DOHH2 (cell line): Measurements from ENCODE around the gene RBM47.
"Not testable (repeated sequence)": the region's sequence is repeated elsewhere in the genome, so short reads cannot be mapped to it uniquely, and the experiment has no call there.

Experiments used
- H3F3A ChIP-seq: fragments of 200-600 bp; sonication (generic), shearing (Covaris generic); 2 replicates; pipeline ENCODE4 v1.6.0; 2016; ENCODE audit warnings: antibody characterized with exemption, mild to moderate bottlenecking; ENCODE audit not compliant: control insufficient read depth, insufficient read depth
- H3K27ac ChIP-seq: fragments of 200-600 bp; sonication (generic); 2 replicates; pipeline ENCODE4 v1.5.1; 2014; ENCODE audit warnings: low read depth, mild to moderate bottlenecking, low read length, moderate library complexity
- H3K27me3 ChIP-seq: fragments of 200-600 bp; sonication (generic); 2 replicates; pipeline ENCODE4 v1.6.1; 2014; ENCODE audit warnings: mild to moderate bottlenecking, low read length, mixed read lengths; ENCODE audit not compliant: control insufficient read depth
- H3K36me3 ChIP-seq: fragments of 200-600 bp; sonication (generic); 2 replicates; pipeline ENCODE4 v1.6.1; 2014; ENCODE audit warnings: mild to moderate bottlenecking, low read length, moderate library complexity, mixed read lengths; ENCODE audit not compliant: control insufficient read depth
- H3K4me1 ChIP-seq: fragments of 200-600 bp; sonication (generic); 2 replicates; pipeline ENCODE4 v1.6.1; 2014; ENCODE audit warnings: mild to moderate bottlenecking, low read length, mixed read lengths; ENCODE audit not compliant: control insufficient read depth
- H3K4me2 ChIP-seq: fragments of 200-600 bp; sonication (generic); 2 replicates; pipeline ENCODE4 v1.6.0; 2014; ENCODE audit warnings: mild to moderate bottlenecking, low read length, moderate library complexity
- H3K4me3 ChIP-seq: fragments of 200-600 bp; sonication (generic); 2 replicates; pipeline ENCODE4 v1.5.1; 2014; ENCODE audit warnings: mild to moderate bottlenecking, low read length, mixed read lengths
- H3K79me2 ChIP-seq: fragments of 200-600 bp; sonication (generic); 2 replicates; pipeline ENCODE4 v1.6.1; 2014; ENCODE audit warnings: mild to moderate bottlenecking, low read length, mixed read lengths; ENCODE audit not compliant: control insufficient read depth
- H3K9me2 ChIP-seq: fragments of 200-600 bp; sonication (generic); replicated peaks from 2 replicates; pipeline ENCODE4 v1.6.1; 2014; ENCODE audit warnings: mild to moderate bottlenecking, low read length, mixed read lengths; ENCODE audit not compliant: control insufficient read depth
- H3K9me3 ChIP-seq: fragments of 200-600 bp; sonication (generic); 2 replicates; pipeline ENCODE4 v1.6.1; 2014; ENCODE audit warnings: antibody characterized with exemption, low read length, mixed read lengths; ENCODE audit not compliant: control insufficient read depth, insufficient read depth
- H4K20me1 ChIP-seq: fragments of 200-600 bp; sonication (generic); 2 replicates; pipeline ENCODE4 v1.6.0; 2014; ENCODE audit warnings: low read depth, mild to moderate bottlenecking, antibody characterized with exemption, low read length, moderate library complexity; ENCODE audit not compliant: control insufficient read depth, insufficient read depth
- EZH2phosphoT487 ChIP-seq: fragments of 200-600 bp; sonication (generic); IDR thresholded peaks from 2 replicates; pipeline ENCODE4 v1.6.1; 2017; ENCODE audit warnings: borderline replicate concordance, mild to moderate bottlenecking, antibody characterized with exemption, low read length, moderate library complexity, mixed read lengths
- TF ChIP-seq, protein P1 (sequence below): fragments of 200-600 bp; sonication (generic); IDR thresholded peaks from one replicate; pipeline ENCODE4 v1.5.1; 2014; ENCODE audit warnings: antibody characterized with exemption, mild to moderate bottlenecking, low read depth, low read length; ENCODE audit not compliant: poor library complexity, severe bottlenecking

RBM47 gene

DNA sequence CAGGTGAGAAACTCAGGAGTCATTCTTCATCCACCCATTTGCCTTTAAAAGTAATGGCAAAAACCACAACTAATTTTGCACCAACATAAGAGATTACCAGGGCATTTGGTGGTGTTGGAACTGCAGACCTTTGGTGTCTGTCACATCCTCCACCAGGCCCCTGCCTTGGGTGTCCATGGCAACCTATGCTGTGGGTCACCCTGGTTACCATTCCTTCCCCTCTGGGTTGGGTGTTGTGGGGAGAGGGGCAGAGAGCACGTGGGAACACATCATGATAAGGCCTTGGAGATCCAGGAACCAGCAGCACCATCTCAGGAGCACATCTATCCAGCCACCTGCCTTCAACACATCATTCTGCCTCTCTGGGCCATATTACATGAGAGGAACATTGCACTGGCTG, 217.3 kb downstream of the RBM47 start:
- Histone ChIP-seq H3K36me3 (no peaks in the 10 kb centered on the region), H3K27ac (no peak overlapping the region), H4K20me1 (no peaks in the 10 kb centered on the region), H3K79me2 (no peaks in the 10 kb centered on the region), H3K4me1 (no peaks in the 10 kb centered on the region), H3K9me2 (no peaks in the 10 kb centered on the region), H3K27me3 (no peaks in the 10 kb centered on the region), H3K4me3 (no peak overlapping the region), H3K9me3 (peaks cover 3% of the 10 kb centered on the region; the same call in 1 of the 2 replicates), H3F3A (no peaks in the 10 kb centered on the region), H3K4me2 (no peak overlapping the region)
- TF ChIP-seq, protein P1, sequence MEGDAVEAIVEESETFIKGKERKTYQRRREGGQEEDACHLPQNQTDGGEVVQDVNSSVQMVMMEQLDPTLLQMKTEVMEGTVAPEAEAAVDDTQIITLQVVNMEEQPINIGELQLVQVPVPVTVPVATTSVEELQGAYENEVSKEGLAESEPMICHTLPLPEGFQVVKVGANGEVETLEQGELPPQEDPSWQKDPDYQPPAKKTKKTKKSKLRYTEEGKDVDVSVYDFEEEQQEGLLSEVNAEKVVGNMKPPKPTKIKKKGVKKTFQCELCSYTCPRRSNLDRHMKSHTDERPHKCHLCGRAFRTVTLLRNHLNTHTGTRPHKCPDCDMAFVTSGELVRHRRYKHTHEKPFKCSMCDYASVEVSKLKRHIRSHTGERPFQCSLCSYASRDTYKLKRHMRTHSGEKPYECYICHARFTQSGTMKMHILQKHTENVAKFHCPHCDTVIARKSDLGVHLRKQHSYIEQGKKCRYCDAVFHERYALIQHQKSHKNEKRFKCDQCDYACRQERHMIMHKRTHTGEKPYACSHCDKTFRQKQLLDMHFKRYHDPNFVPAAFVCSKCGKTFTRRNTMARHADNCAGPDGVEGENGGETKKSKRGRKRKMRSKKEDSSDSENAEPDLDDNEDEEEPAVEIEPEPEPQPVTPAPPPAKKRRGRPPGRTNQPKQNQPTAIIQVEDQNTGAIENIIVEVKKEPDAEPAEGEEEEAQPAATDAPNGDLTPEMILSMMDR, result no peak
- TF ChIP-seq EZH2phosphoT487, result no peak

GRCh38 chr4:40409835-40410234, 219.8 kb downstream of the RBM47 start:
- no peaks in the 10 kb centered on the region for H3K9me2 ChIP-seq
- H3K36me3 ChIP-seq, result no peaks in the 10 kb centered on the region
- H3K4me2 ChIP-seq, result no peak overlapping the region
- no peaks in the 10 kb centered on the region for H3K79me2 ChIP-seq
- H4K20me1 ChIP-seq, result no peaks in the 10 kb centered on the region
- no peaks in the 10 kb centered on the region for H3K4me1 ChIP-seq
- H3K9me3 ChIP-seq, result peaks cover 10% of the 10 kb centered on the region; the same call in 1 of the 2 replicates
- H3K27me3 ChIP-seq, result no peaks in the 10 kb centered on the region
- H3K4me3 ChIP-seq, result no peak overlapping the region
- TF ChIP-seq, protein P1, result no peak
- no peak for TF ChIP-seq EZH2phosphoT487
- H3K27ac ChIP-seq, result no peak overlapping the region
- H3F3A ChIP-seq, result no peaks in the 10 kb centered on the region

- not testable (repeated sequence) for H3K4me2 ChIP-seq, H3K9me2 ChIP-seq, H3K4me3 ChIP-seq, H3K27ac ChIP-seq, H3K27me3 ChIP-seq, H3K79me2 ChIP-seq, H3K36me3 ChIP-seq, H4K20me1 ChIP-seq, H3K4me1 ChIP-seq, H3F3A ChIP-seq
- H3K9me3 ChIP-seq, result peaks cover 10% of the 10 kb centered on the region; the same call in 1 of the 2 replicates
These were observed 222.2 kb downstream of the RBM47 start for GRCh38 chr4:40407468-40407867.

DNA sequence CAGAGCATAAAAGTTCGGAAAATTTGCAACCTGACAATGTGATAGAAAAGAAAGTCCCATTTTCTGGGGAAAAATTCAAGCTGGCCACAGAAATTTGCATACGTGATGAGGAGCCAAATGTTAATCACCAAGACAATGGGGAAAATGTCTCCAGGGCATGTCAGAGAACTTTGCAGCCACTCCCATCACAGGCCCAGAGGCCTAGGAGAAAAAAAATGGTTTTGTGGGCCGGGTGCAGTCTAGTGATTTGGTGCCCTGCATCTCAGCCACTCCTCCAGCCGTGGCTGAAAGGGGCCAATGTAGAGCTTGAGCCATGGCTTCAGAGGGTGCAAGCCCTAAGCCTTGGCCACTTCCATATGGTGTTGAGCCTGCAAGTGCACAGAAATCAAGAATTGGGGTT, 223.3 kb downstream of the RBM47 start:
- no peaks in the 10 kb centered on the region for H3K27me3 ChIP-seq
- no peaks in the 10 kb centered on the region for H4K20me1 ChIP-seq
- peaks cover 10% of the 10 kb centered on the region; the same call in 1 of the 2 replicates for H3K9me3 ChIP-seq
- no peaks in the 10 kb centered on the region for H3F3A ChIP-seq
- no peak overlapping the region for H3K4me2 ChIP-seq
- no peaks in the 10 kb centered on the region for H3K36me3 ChIP-seq
- H3K4me3 ChIP-seq, result no peak overlapping the region
- no peaks in the 10 kb centered on the region for H3K4me1 ChIP-seq
- no peaks in the 10 kb centered on the region for H3K79me2 ChIP-seq
- H3K9me2 ChIP-seq, result no peaks in the 10 kb centered on the region
- H3K27ac ChIP-seq, result no peak overlapping the region
- no peak for TF ChIP-seq EZH2phosphoT487
- TF ChIP-seq, protein P1, result no peak
